Neural progenitor cell (in vitro differentiated cells): Measurements from ENCODE around the gene PARVA. TPM values are rescaled to one million over a fixed set of nuclear protein-coding genes. Genes with fewer than 3 reads are reported as not detected.
A peak's percentile ranks its signal among the peaks of the same experiment; 100 is the strongest.

Experiments
- DNase-seq: peaks from one replicate; pipeline ENCODE4 v3.0.0-alpha.2; 2016; ENCODE audit warnings: low spot score
- H2AFZ ChIP-seq: fragments of 200-600 bp; sonication (generic); replicated peaks from 2 replicates; pipeline ENCODE4 v1.6.1; 2016; ENCODE audit warnings: antibody characterized with exemption
- H3F3A ChIP-seq: fragments of 200-600 bp; sonication (generic); 2 replicates; pipeline ENCODE4 v1.6.1; 2016; ENCODE audit warnings: antibody characterized with exemption, low read depth
- H3K27ac ChIP-seq: fragments of 200-600 bp; sonication (generic); 2 replicates; pipeline ENCODE4 v1.5.1; 2016; ENCODE audit warnings: mild to moderate bottlenecking
- H3K27me3 ChIP-seq: fragments of 200-600 bp; sonication (generic); 2 replicates; pipeline ENCODE4 v1.6.1; 2016; ENCODE audit warnings: mild to moderate bottlenecking, moderate library complexity
- H3K36me3 ChIP-seq: fragments of 200-600 bp; sonication (generic); 2 replicates; pipeline ENCODE4 v1.5.1; 2016
- H3K4me1 ChIP-seq: fragments of 200-600 bp; sonication (generic); 2 replicates; pipeline ENCODE4 v1.6.1; 2016; ENCODE audit warnings: mixed run types
- H3K4me2 ChIP-seq: fragments of 200-600 bp; sonication (generic); 2 replicates; pipeline ENCODE4 v1.6.1; 2016
- H3K4me3 ChIP-seq: fragments of 200-600 bp; sonication (generic); 2 replicates; pipeline ENCODE4 v1.5.1; 2016
- H3K79me2 ChIP-seq: fragments of 200-600 bp; sonication (generic); 2 replicates; pipeline ENCODE4 v1.6.1; 2016; ENCODE audit warnings: low read depth
- H3K9ac ChIP-seq: fragments of 200-600 bp; sonication (generic); 2 replicates; pipeline ENCODE4 v1.6.1; 2016
- H3K9me3 ChIP-seq: fragments of 200-600 bp; sonication (generic); 2 replicates; pipeline ENCODE4 v1.5.1; 2016; ENCODE audit warnings: low read depth
- H4K20me1 ChIP-seq: fragments of 200-600 bp; sonication (generic); 2 replicates; pipeline ENCODE4 v1.6.1; 2016; ENCODE audit warnings: low read depth
- H3K27ac Mint-ChIP-seq: 3 replicates; pipeline ENCODE4 v1.8.0; 2021; ENCODE audit warnings: mixed read lengths
- H3K27me3 Mint-ChIP-seq: 2 replicates; pipeline ENCODE4 v1.8.0; 2022; ENCODE audit warnings: low read depth, mild to moderate bottlenecking, inconsistent platforms, moderate library complexity, mixed read lengths; ENCODE audit not compliant: insufficient read depth
- H3K36me3 Mint-ChIP-seq: 3 replicates; pipeline ENCODE4 v1.8.0; 2021; ENCODE audit warnings: mixed read lengths
- H3K4me1 Mint-ChIP-seq: 3 replicates; pipeline ENCODE4 v1.8.0; 2021; ENCODE audit warnings: mixed read lengths
- H3K4me3 Mint-ChIP-seq: 3 replicates; pipeline ENCODE4 v1.8.0; 2021; ENCODE audit warnings: mild to moderate bottlenecking, moderate library complexity, mixed read lengths
- H3K9me3 Mint-ChIP-seq: 3 replicates; pipeline ENCODE4 v1.8.0; 2020; ENCODE audit warnings: mixed read lengths
- EZH2 ChIP-seq: fragments of 200-600 bp; sonication (generic); IDR thresholded peaks from 2 replicates; pipeline ENCODE4 v1.6.1; 2017; ENCODE audit warnings: antibody characterized with exemption, mild to moderate bottlenecking, moderate library complexity
- EZH2phosphoT487 ChIP-seq: fragments of 200-600 bp; sonication (generic); IDR thresholded peaks from 2 replicates; pipeline ENCODE4 v1.6.1; 2017; ENCODE audit warnings: antibody characterized with exemption
- total RNA-seq: library from RNA; depleted of rRNA; stranded (reverse); fragments of >200 nt; gene quantifications from 2 replicates; pipeline ENCODE4 v1.2.3, GENCODE V29; 2015; ENCODE audit warnings: low replicate concordance
- TF ChIP-seq, protein P1 (sequence below): fragments of 200-600 bp; sonication (generic); IDR thresholded peaks from 2 replicates; pipeline ENCODE4 v1.5.1; 2017; ENCODE audit warnings: antibody characterized with exemption, mild to moderate bottlenecking

The PARVA gene
- total RNA-seq, 1 donor from 2014 or later: 15.3 TPM

- Mint-ChIP-seq H3K27me3 (no peaks in the 10 kb centered on the region), H3K36me3 (peaks cover 13% of the 10 kb centered on the region), H3K9me3 (peaks cover 2% of the 10 kb centered on the region), H3K4me3 (no peak overlapping the region), H3K27ac (no peak overlapping the region), H3K4me1 (no peaks in the 10 kb centered on the region)
- H3K4me3 ChIP-seq: no peak overlapping the region
- no peak overlapping the region for H3K9ac ChIP-seq
- no peaks in the 10 kb centered on the region for H3K27me3 ChIP-seq
- no peak for DNase-seq
- no peaks in the 10 kb centered on the region for H3F3A ChIP-seq
- H2AFZ ChIP-seq: no peak overlapping the region
- H3K79me2 ChIP-seq: no peaks in the 10 kb centered on the region
- TF ChIP-seq EZH2 (no peak), EZH2phosphoT487 (no peak)
- TF ChIP-seq, protein P1, sequence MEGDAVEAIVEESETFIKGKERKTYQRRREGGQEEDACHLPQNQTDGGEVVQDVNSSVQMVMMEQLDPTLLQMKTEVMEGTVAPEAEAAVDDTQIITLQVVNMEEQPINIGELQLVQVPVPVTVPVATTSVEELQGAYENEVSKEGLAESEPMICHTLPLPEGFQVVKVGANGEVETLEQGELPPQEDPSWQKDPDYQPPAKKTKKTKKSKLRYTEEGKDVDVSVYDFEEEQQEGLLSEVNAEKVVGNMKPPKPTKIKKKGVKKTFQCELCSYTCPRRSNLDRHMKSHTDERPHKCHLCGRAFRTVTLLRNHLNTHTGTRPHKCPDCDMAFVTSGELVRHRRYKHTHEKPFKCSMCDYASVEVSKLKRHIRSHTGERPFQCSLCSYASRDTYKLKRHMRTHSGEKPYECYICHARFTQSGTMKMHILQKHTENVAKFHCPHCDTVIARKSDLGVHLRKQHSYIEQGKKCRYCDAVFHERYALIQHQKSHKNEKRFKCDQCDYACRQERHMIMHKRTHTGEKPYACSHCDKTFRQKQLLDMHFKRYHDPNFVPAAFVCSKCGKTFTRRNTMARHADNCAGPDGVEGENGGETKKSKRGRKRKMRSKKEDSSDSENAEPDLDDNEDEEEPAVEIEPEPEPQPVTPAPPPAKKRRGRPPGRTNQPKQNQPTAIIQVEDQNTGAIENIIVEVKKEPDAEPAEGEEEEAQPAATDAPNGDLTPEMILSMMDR: no peak
- H3K27ac ChIP-seq: no peak overlapping the region
- H3K4me2 ChIP-seq: no peak overlapping the region
- H3K36me3 ChIP-seq: no peaks in the 10 kb centered on the region
- no peaks in the 10 kb centered on the region for H3K9me3 ChIP-seq
- H3K4me1 ChIP-seq: no peaks in the 10 kb centered on the region
- no peaks in the 10 kb centered on the region for H4K20me1 ChIP-seq
These were observed 105.5 kb downstream of the PARVA start for GRCh38 chr11:12482839-12483238.

- no peak overlapping the region for H3K27ac Mint-ChIP-seq
- no peaks in the 10 kb centered on the region for H4K20me1 ChIP-seq
- H3K4me3 ChIP-seq: no peak overlapping the region
- peaks cover 8% of the 10 kb centered on the region for H3K9me3 Mint-ChIP-seq
- H3K27me3 Mint-ChIP-seq: no peaks in the 10 kb centered on the region
- H3K4me1 ChIP-seq: no peaks in the 10 kb centered on the region
- H3K9me3 ChIP-seq: no peaks in the 10 kb centered on the region
- H2AFZ ChIP-seq: no peak overlapping the region
- no peak overlapping the region for H3K27ac ChIP-seq
- H3K4me1 Mint-ChIP-seq: no peaks in the 10 kb centered on the region
- H3K27me3 ChIP-seq: no peaks in the 10 kb centered on the region
- no peak for DNase-seq
- H3K4me2 ChIP-seq: no peak overlapping the region
- no peak for TF ChIP-seq EZH2
- TF ChIP-seq EZH2phosphoT487: no peak
- TF ChIP-seq, protein P1: no peak
- H3K36me3 Mint-ChIP-seq: peaks cover 16% of the 10 kb centered on the region
- H3K79me2 ChIP-seq: no peaks in the 10 kb centered on the region
- H3K36me3 ChIP-seq: no peaks in the 10 kb centered on the region
- H3K9ac ChIP-seq: no peak overlapping the region
- no peaks in the 10 kb centered on the region for H3F3A ChIP-seq
- no peak overlapping the region for H3K4me3 Mint-ChIP-seq
These were observed 106.2 kb downstream of the PARVA start for GRCh38 chr11:12483604-12484003.

DNA sequence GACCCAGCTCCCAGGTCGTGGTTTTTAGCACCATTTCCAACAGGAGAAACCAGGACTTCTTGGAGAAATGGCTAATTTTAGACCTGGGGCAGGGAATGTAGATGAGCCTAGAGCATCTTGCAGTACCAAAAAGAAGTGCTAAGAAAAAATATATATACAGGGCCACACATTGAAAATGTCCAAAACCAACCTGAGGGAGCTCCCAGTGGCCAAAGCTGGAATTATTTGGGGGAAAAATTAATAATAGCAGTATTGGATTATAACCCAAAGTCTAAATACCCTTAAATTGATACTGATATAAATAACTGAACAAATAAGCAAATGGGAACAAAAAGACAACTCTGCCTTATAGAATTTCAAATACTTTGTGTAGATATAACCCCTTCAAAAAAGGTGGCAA, 108.0 kb downstream of the PARVA start:
- Histone ChIP-seq H3K27me3 (no peaks in the 10 kb centered on the region), H3K9ac (no peak overlapping the region), H3K27ac (no peak overlapping the region), H3F3A (no peaks in the 10 kb centered on the region), H3K79me2 (no peaks in the 10 kb centered on the region), H4K20me1 (no peaks in the 10 kb centered on the region), H3K36me3 (no peaks in the 10 kb centered on the region), H3K4me3 (no peak overlapping the region), H2AFZ (no peak overlapping the region), H3K9me3 (peaks cover 9% of the 10 kb centered on the region), H3K4me1 (no peaks in the 10 kb centered on the region), H3K4me2 (no peak overlapping the region)
- Mint-ChIP-seq H3K27ac (no peak overlapping the region), H3K4me3 (no peak overlapping the region), H3K36me3 (peaks cover 25% of the 10 kb centered on the region), H3K4me1 (no peaks in the 10 kb centered on the region), H3K9me3 (peaks cover 17% of the 10 kb centered on the region), H3K27me3 (peaks cover 2% of the 10 kb centered on the region)
- TF ChIP-seq EZH2phosphoT487 (no peak), EZH2 (no peak)
- TF ChIP-seq, protein P1: peak; percentile 25
- no peak for DNase-seq
